Neural progenitor cell (in vitro differentiated cells): ENCODE results near the gene SDF4.

ENCODE experiments used
- EZH2 ChIP-seq: fragments of 200-600 bp; sonication (generic); IDR thresholded peaks from 2 replicates; pipeline ENCODE4 v1.6.1; 2017; ENCODE audit warnings: antibody characterized with exemption, mild to moderate bottlenecking, moderate library complexity
- TF ChIP-seq, protein P1 (sequence below): fragments of 200-600 bp; sonication (generic); IDR thresholded peaks from 2 replicates; pipeline ENCODE4 v1.5.1; 2017; ENCODE audit warnings: antibody characterized with exemption, mild to moderate bottlenecking

DNA sequence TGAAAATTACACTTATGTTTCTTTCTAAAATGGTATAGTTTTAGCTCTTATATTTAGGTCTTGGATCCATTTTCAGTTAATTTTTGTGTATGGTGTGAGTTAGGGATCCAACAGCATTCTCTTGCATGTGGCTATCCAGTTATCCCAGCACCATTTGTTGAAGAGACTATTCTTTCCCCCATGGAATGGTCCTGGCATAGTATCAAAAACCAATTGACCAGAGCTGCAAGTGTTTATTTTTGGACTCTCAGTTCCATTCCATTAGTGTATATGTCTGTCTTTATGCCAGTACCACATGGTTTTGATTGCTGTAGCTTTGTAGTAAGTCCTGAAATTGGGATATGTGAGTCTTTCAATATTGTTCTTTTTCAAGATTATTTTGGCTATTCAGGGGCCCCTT is 43.9 kb downstream of the SDF4 start:
- TF ChIP-seq, protein P1, sequence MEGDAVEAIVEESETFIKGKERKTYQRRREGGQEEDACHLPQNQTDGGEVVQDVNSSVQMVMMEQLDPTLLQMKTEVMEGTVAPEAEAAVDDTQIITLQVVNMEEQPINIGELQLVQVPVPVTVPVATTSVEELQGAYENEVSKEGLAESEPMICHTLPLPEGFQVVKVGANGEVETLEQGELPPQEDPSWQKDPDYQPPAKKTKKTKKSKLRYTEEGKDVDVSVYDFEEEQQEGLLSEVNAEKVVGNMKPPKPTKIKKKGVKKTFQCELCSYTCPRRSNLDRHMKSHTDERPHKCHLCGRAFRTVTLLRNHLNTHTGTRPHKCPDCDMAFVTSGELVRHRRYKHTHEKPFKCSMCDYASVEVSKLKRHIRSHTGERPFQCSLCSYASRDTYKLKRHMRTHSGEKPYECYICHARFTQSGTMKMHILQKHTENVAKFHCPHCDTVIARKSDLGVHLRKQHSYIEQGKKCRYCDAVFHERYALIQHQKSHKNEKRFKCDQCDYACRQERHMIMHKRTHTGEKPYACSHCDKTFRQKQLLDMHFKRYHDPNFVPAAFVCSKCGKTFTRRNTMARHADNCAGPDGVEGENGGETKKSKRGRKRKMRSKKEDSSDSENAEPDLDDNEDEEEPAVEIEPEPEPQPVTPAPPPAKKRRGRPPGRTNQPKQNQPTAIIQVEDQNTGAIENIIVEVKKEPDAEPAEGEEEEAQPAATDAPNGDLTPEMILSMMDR, result no peak
- TF ChIP-seq EZH2, result no peak
